CMK (cell line): ENCODE data around the gene OR4D2.
A peak's percentile ranks its signal among the peaks of the same experiment; 100 is the strongest.

Source experiments
- DNase-seq: peaks from one replicate; pipeline ENCODE4 v3.0.0-alpha.2; 2010; ENCODE audit warnings: low read depth

Gene OR4D2

GRCh38 chr17:58210922-58211321, 44.1 kb downstream of the OR4D2 start:
- DNase-seq = no peak

- DNase-seq = no peak
These were observed 48.9 kb downstream of the OR4D2 start for GRCh38 chr17:58215685-58216084.

GRCh38 chr17:58217766-58218165, 51.0 kb downstream of the OR4D2 start:
- no peak for DNase-seq

- DNase-seq = peak; percentile 85
These were observed 52.4 kb downstream of the OR4D2 start, which contains the start of gene MKS1 for GRCh38 chr17:58219007-58219788. Gene MKS1 (minus strand): TSS chr17:58219255. CDS start chr17:58219230, 25 bp downstream.

GRCh38 chr17:58219789-58220183, 53.0 kb downstream of the OR4D2 start:
- no peak for DNase-seq
